Nephron progenitor cell (in vitro differentiated cells): ENCODE results near the gene RIN2.

ENCODE experiments used
- DNase-seq: peaks from one replicate; pipeline ENCODE4 v3.0.0; 2021
- H3K27ac Mint-ChIP-seq: 2 replicates; pipeline ENCODE4 v1.8.0; 2021; ENCODE audit warnings: mild to moderate bottlenecking, moderate library complexity, mixed read lengths
- H3K27me3 Mint-ChIP-seq: 2 replicates; pipeline ENCODE4 v1.8.0; 2021; ENCODE audit warnings: mild to moderate bottlenecking, low read depth, mixed read lengths; ENCODE audit not compliant: poor library complexity
- H3K36me3 Mint-ChIP-seq: 2 replicates; pipeline ENCODE4 v1.8.0; 2021; ENCODE audit warnings: low read depth, mixed read lengths
- H3K4me1 Mint-ChIP-seq: 2 replicates; pipeline ENCODE4 v1.8.0; 2021; ENCODE audit warnings: mixed read lengths
- H3K4me3 Mint-ChIP-seq: 2 replicates; pipeline ENCODE4 v1.8.0; 2021; ENCODE audit warnings: mild to moderate bottlenecking, moderate library complexity, mixed read lengths
- H3K9me3 Mint-ChIP-seq: 2 replicates; pipeline ENCODE4 v1.8.0; 2021; ENCODE audit warnings: mild to moderate bottlenecking, moderate library complexity, mixed read lengths
- TF ChIP-seq, protein P1 (sequence below): fragments of 200-600 bp; sonication (generic); IDR thresholded peaks from 2 replicates; pipeline ENCODE4 v1.5.0; 2021; ENCODE audit warnings: antibody characterized with exemption

RIN2 gene

DNA sequence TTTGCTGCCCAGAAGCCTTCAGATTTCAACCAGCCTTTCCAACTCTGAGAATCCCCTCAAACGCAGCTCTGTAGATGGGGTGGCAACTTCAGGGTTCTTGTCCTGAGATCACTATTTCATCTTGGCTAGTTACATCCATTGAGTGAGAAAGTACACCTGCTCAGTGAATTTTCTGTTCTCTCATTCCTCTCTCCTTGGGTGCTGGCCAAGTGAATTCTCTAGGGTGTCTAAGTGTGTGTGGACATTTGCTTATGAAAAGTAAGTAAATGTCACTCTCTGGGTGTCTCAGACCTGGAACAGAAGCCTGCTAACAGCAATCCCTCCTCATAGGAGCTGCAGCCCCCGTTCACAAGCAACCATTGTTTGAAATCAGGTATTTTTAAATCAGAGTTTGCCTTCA, 3.8 kb downstream of the RIN2 start:
- peaks cover 2% of the 10 kb centered on the region for H3K27me3 Mint-ChIP-seq
- peak overlapping the region; percentile 19 for H3K4me3 Mint-ChIP-seq
- H3K9me3 Mint-ChIP-seq = no peaks in the 10 kb centered on the region
- peaks cover 18% of the 10 kb centered on the region for H3K36me3 Mint-ChIP-seq
- no peak for DNase-seq
- peak overlapping the region; percentile 11 for H3K27ac Mint-ChIP-seq
- TF ChIP-seq, protein P1, sequence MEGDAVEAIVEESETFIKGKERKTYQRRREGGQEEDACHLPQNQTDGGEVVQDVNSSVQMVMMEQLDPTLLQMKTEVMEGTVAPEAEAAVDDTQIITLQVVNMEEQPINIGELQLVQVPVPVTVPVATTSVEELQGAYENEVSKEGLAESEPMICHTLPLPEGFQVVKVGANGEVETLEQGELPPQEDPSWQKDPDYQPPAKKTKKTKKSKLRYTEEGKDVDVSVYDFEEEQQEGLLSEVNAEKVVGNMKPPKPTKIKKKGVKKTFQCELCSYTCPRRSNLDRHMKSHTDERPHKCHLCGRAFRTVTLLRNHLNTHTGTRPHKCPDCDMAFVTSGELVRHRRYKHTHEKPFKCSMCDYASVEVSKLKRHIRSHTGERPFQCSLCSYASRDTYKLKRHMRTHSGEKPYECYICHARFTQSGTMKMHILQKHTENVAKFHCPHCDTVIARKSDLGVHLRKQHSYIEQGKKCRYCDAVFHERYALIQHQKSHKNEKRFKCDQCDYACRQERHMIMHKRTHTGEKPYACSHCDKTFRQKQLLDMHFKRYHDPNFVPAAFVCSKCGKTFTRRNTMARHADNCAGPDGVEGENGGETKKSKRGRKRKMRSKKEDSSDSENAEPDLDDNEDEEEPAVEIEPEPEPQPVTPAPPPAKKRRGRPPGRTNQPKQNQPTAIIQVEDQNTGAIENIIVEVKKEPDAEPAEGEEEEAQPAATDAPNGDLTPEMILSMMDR = no peak
- H3K4me1 Mint-ChIP-seq = peaks cover 70% of the 10 kb centered on the region

- Mint-ChIP-seq H3K27ac (no peak overlapping the region), H3K4me3 (no peak overlapping the region), H3K36me3 (peaks cover 32% of the 10 kb centered on the region), H3K9me3 (no peaks in the 10 kb centered on the region), H3K27me3 (peaks cover 2% of the 10 kb centered on the region), H3K4me1 (peaks cover 74% of the 10 kb centered on the region)
- DNase-seq = no peak
- TF ChIP-seq, protein P1 = no peak
Observed at GRCh38 chr20:19764207-19764606, 6.1 kb downstream of the RIN2 start.

GRCh38 chr20:19765266-19765665, 7.2 kb downstream of the RIN2 start:
- no peak overlapping the region for H3K27ac Mint-ChIP-seq
- peaks cover 35% of the 10 kb centered on the region for H3K36me3 Mint-ChIP-seq
- peaks cover 75% of the 10 kb centered on the region for H3K4me1 Mint-ChIP-seq
- H3K9me3 Mint-ChIP-seq = no peaks in the 10 kb centered on the region
- H3K27me3 Mint-ChIP-seq = peaks cover 2% of the 10 kb centered on the region
- no peak for DNase-seq
- TF ChIP-seq, protein P1 = no peak
- no peak overlapping the region for H3K4me3 Mint-ChIP-seq

DNA sequence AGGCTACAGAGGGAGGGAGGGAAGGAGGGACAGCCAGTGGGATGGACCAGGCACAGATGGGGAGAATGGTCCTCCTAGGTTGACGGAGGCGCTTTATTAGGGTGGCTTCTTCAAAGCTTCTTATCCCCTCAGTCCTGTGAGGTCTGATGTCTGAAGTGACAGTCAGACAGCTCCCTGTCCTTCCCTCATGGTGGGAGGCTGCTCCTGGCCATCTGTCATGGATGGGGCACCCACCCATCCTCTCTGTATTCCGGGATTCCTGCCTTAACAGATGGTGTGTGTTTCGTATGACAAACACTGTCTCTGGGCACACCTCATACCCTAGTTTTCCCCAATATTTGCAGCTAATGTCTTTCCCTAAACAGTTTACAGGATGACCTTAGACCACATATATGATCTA, 7.9 kb downstream of the RIN2 start:
- Mint-ChIP-seq H3K9me3 (no peaks in the 10 kb centered on the region), H3K4me3 (no peak overlapping the region), H3K27ac (peak overlapping the region; percentile 40), H3K36me3 (peaks cover 35% of the 10 kb centered on the region), H3K27me3 (peaks cover 2% of the 10 kb centered on the region), H3K4me1 (peaks cover 75% of the 10 kb centered on the region)
- TF ChIP-seq, protein P1 = no peak
- no peak for DNase-seq

GRCh38 chr20:19767070-19767469, 9.0 kb downstream of the RIN2 start:
- Mint-ChIP-seq H3K4me3 (no peak overlapping the region), H3K9me3 (no peaks in the 10 kb centered on the region), H3K27ac (peak overlapping the region; percentile 85), H3K27me3 (no peaks in the 10 kb centered on the region), H3K4me1 (peaks cover 77% of the 10 kb centered on the region), H3K36me3 (peaks cover 34% of the 10 kb centered on the region)
- DNase-seq = no peak
- TF ChIP-seq, protein P1 = no peak

- H3K27ac Mint-ChIP-seq = no peak overlapping the region
- H3K4me1 Mint-ChIP-seq = peaks cover 74% of the 10 kb centered on the region
- DNase-seq = no peak
- TF ChIP-seq, protein P1 = no peak
- H3K9me3 Mint-ChIP-seq = no peaks in the 10 kb centered on the region
- no peaks in the 10 kb centered on the region for H3K27me3 Mint-ChIP-seq
- H3K36me3 Mint-ChIP-seq = peaks cover 31% of the 10 kb centered on the region
- H3K4me3 Mint-ChIP-seq = no peak overlapping the region
Observed at GRCh38 chr20:19768325-19768842, 10.3 kb downstream of the RIN2 start.
